SKM-1 (cell line): ENCODE measurements around the gene FRMD4B.
A peak's percentile ranks its signal among the peaks of the same experiment; 100 is the strongest.
"Not testable (repeated sequence)": the region's sequence is repeated elsewhere in the genome, so short reads cannot be mapped to it uniquely, and the experiment has no call there.

Experiments
- DNase-seq: peaks from one replicate; lab custom pipeline; 2025; ENCODE audit not compliant: unreplicated experiment; lab: John Stamatoyannopoulos, UW

FRMD4B gene

GRCh38 chr3:69251078-69251805 is 134.6 kb downstream of the FRMD4B start:
- no peak for DNase-seq

GRCh38 chr3:69250014-69250413 is 135.9 kb downstream of the FRMD4B start:
- no peak for DNase-seq

DNA sequence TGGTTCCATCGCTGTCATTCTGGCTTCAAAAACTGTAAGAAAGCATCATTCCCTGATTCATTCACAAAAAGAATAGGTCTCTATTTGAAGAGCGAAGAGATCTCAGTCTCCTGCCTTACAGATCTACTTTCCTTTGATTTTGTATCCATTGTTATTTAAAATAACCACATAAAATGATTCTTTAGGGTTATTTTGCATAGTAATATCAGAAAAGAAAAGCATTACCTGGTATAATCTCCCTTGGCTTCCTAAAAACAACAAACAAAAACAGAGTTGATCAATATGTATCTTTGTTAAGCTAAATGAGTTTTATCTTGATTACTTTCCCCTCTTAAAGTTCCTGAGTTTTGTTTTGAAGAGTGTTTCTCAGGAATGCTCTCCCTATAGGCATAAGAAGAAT is 136.9 kb downstream of the FRMD4B start:
- no peak for DNase-seq

DNA sequence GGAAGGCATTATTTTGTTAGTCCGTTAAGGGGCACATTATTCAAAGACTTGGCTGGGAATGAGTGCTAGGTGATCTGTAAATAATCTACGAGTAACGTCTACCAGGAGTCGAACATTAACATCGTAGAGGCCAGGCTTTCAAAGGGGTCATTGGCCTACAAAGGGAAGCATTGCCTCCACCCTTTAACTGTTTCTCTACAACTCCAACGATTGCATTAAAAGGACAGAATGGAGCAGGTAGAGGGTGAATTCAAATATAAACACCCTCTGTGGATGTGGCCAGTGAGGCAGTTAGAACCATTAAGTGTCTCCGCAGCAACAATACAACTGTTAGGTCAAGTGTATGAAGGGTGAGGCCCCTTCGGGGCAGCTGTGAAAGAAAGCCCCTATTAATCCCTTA is 137.5 kb downstream of the FRMD4B start:
- DNase-seq, result no peak

- no peak for DNase-seq
These were observed 139.3 kb downstream of the FRMD4B start for GRCh38 chr3:69246612-69247011.

GRCh38 chr3:69244039-69244438 is 141.8 kb downstream of the FRMD4B start:
- DNase-seq, result no peak

- DNase-seq, result no peak
These were observed 144.1 kb downstream of the FRMD4B start for GRCh38 chr3:69241769-69242168.

- DNase-seq, result no peak
These were observed 145.0 kb downstream of the FRMD4B start for GRCh38 chr3:69240651-69241568.

DNA sequence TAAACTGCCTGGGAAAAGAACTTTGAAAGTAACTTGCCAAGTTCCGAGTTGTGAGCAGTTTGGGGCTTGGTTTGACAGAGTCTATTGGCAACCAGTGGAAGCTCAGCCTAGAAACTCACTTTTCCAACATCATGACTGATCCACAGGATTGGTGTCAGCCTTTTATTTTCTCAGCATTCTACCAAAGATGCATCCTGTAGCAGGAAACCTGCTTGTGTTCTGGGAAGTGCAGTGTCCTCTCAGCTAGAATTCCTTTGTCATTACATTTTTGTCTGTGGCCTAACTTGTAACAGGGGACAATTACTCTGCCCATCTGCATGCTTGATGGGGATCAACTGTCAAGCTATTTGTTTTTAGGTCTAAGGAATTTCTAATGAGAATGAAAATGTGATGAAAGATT is 146.8 kb downstream of the FRMD4B start:
- DNase-seq, result no peak

GRCh38 chr3:69236812-69237707 is 148.8 kb downstream of the FRMD4B start:
- DNase-seq, result no peak

DNA sequence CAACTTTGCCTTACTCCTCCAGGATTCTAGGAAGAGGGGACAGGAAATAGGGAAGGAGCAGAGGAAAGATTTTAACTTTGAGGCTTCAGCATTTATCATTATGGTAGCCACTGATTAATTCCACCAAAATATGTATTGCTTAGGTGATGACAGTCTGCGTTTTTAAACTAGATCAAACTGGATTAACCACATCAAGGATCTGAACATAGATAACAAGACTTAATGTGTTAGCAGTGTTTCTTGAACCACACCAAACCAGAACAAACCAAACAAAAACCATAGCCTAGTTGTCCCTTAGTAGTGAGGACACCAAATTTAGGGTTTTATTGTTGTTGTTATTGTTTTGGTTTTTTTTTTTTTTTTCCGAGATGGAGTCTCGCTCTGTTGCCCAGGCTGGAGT is 150.0 kb downstream of the FRMD4B start:
- DNase-seq, result no peak

GRCh38 chr3:69235227-69235626 is 150.7 kb downstream of the FRMD4B start:
- DNase-seq, result not testable (repeated sequence)

- DNase-seq, result no peak
These were observed 153.4 kb downstream of the FRMD4B start for GRCh38 chr3:69232482-69232881.

GRCh38 chr3:69231929-69232440 is 153.9 kb downstream of the FRMD4B start:
- DNase-seq, result no peak

DNA sequence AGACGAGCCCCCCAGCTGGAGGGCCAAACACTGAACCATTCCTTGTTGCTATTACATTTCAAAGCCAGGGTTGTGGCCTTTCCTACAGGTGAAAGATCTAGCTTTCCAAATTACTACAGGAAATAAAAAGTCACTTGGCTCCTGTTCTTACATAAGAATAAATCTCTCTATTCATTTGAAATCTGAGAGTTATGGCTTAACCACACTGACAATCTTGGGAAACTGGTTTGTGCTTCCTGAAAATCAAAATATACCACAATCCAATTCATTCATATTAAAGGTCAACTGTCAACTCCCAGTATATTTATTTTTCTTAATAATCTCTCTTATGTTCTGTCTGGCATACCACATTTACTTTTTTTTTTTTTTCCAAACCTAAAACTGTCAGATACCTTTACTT is 159.8 kb downstream of the FRMD4B start:
- no peak for DNase-seq

GRCh38 chr3:69219101-69219708 is 166.7 kb downstream of the FRMD4B start:
- no peak for DNase-seq

GRCh38 chr3:69218079-69218478 is 167.8 kb downstream of the FRMD4B start:
- DNase-seq, result no peak

GRCh38 chr3:69216981-69217380 is 168.9 kb downstream of the FRMD4B start:
- DNase-seq, result no peak

DNA sequence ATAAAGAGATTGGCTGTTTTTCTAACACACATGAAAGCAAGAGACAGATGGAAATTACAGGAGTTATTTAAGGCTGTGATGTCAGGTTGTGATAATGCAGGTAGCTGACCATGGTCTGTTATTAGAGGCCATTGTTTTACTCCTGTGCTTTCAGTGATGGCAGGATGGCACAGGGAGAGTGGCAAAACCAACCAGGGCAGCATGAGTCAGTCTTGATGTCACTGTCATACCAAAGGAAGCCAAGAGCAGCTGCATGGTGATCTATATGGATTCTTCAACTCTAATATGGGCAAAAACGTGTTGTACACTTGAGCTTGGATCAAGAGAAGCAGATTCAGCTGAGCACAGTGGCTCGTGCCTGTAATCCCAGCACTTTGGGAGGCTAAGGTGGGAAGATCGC is 171.6 kb downstream of the FRMD4B start:
- no peak for DNase-seq

DNA sequence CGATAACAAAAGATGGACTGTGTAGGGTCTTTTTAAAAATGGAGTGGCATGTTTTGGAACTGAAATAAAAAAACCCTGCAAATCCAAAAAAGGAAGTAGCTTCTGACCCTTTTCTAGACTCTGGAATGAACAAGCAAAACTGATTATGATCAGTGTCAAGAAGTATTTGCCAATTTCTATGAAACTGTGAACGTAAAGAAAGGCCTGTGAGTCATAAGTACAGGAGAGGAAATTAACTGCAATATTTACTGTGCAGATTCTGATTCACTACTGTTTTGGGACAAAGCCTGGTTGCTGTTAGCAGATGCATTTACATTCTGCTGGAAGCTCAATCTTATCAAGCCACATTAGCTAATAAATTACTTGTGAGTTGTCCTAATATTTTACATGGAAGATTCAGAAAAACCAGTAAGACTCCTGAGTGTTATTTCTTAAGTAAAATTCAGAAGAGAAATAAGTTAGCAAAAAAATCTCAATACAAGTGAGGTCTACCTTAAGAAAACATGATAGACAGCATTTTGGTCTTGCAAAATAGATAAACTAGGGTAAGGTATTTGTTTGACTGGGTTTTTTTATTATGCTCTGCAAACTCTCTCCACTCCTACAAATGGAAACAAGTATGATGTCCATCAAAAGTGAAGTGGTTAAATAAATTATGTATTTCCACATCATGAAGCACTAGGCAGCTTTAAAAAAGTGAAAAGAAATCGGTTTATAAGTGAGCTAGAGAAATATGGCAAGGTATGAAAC is 173.3 kb downstream of the FRMD4B start:
- DNase-seq, result peak; percentile 64
